ENCODE data around the gene TYMS. TPM values are rescaled to one million over a fixed set of nuclear protein-coding genes. Genes with fewer than 3 reads are reported as not detected.

Gene TYMS
- total RNA-seq, 1 experiment from 2014 or later: 140 TPM

DNA sequence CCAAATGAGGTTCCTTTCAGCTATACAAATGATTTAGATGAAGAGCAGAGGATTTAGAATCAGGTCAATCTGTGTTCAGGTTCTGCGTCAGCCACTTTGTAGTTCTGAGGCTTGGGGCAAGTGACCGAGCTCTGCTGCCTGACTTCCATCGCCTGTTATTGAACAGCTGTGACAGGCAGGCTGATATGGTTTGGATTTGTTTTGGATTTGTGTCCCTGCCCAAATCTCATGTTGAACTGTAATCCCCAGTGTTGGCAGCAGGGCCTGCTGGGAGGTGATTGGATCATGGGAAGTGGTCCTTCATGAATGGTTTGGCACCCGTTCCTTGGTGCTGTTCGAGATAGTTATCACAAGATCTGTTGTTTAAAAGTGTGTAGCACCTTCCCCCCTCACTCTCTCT lies 18.6 kb downstream of the TYMS start:
- no peak overlapping the region for H3K4ac ChIP-seq (ENCODE audit: low read depth, low read length)
- H2BK15ac ChIP-seq (ENCODE audit: low read depth, low read length): no peak overlapping the region
- no peak overlapping the region for H2BK12ac ChIP-seq (ENCODE audit: insufficient read length, low read depth, low read length)
- H2BK5ac ChIP-seq (ENCODE audit: insufficient read length, low read length): no peak overlapping the region
- no peaks in the 10 kb centered on the region for H3K4me1 Mint-ChIP-seq
- no peaks in the 10 kb centered on the region for H3K23me2 ChIP-seq (ENCODE audit: insufficient read length, low read depth, low read length, poor library complexity, severe bottlenecking)
- no peaks in the 10 kb centered on the region for H3K79me1 ChIP-seq (ENCODE audit: insufficient read depth, low read depth, low read length, poor library complexity, severe bottlenecking)
- no peak overlapping the region for H3K14ac ChIP-seq (ENCODE audit: insufficient read depth, low read length)
- H3K56ac ChIP-seq (ENCODE audit: insufficient read length, low read depth, low read length): no peak overlapping the region
- H3K27ac ChIP-seq (ENCODE audit: insufficient read length, low read depth, low read length): no peak overlapping the region
- H3K4me2 ChIP-seq (ENCODE audit: insufficient read depth, insufficient read length, low read length): no peak overlapping the region
- H3K79me2 ChIP-seq (ENCODE audit: insufficient read depth, low read length): no peaks in the 10 kb centered on the region
- no peak for DNase-seq
- H3K23ac ChIP-seq (ENCODE audit: insufficient read length, low read depth, low read length): no peak overlapping the region
- WGBS (ENCODE audit: extremely low coverage, insufficient read length, low lambda C conversion rate): no CpG with 5 or more reads among the region's 5 CpGs
- no peak overlapping the region for H4K91ac ChIP-seq (ENCODE audit: insufficient read length, low read depth, low read length)
- H3K9ac ChIP-seq (ENCODE audit: extremely low read depth, insufficient read length, low read length): no peak overlapping the region
- H3K27ac Mint-ChIP-seq: peak overlapping the region in 2 of 3 experiments; percentile 14 to 19; a peak in 1 of 7 replicates
- no peak overlapping the region for H3K18ac ChIP-seq (ENCODE audit: insufficient read length, low read depth, low read length)
- no peak overlapping the region for H2BK20ac ChIP-seq (ENCODE audit: low read depth, low read length, poor library complexity, severe bottlenecking)
- H2BK120ac ChIP-seq (ENCODE audit: low read depth, low read length, poor library complexity, severe bottlenecking): no peak overlapping the region
- H3K36me3 Mint-ChIP-seq (ENCODE audit: insufficient read depth in 1 of 3, low read depth in 3 of 3): peaks cover 11 to 77% (median 47%) of the 10 kb centered on the region in 3 experiments; a peak in 6 of 7 replicates
- no peaks in the 10 kb centered on the region for H3K9me3 Mint-ChIP-seq
- no peak overlapping the region for H4K5ac ChIP-seq (ENCODE audit: insufficient read length, low read depth, low read length)
- no peaks in the 10 kb centered on the region for H3K9me3 ChIP-seq (ENCODE audit: control insufficient read depth, low read depth, low read length)
- no peaks in the 10 kb centered on the region for H3K27me3 ChIP-seq (ENCODE audit: insufficient read depth, low read length)
- no peaks in the 10 kb centered on the region for H3K4me1 ChIP-seq (ENCODE audit: insufficient read depth, low read length)
- H3K27me3 Mint-ChIP-seq (ENCODE audit: low read depth): no peaks in the 10 kb centered on the region
- H4K20me1 ChIP-seq (ENCODE audit: control insufficient read depth, insufficient read depth, insufficient read length): no peaks in the 10 kb centered on the region
- H2AK5ac ChIP-seq (ENCODE audit: insufficient read length, low read length): no peak overlapping the region
- TF ChIP-seq, protein P1, sequence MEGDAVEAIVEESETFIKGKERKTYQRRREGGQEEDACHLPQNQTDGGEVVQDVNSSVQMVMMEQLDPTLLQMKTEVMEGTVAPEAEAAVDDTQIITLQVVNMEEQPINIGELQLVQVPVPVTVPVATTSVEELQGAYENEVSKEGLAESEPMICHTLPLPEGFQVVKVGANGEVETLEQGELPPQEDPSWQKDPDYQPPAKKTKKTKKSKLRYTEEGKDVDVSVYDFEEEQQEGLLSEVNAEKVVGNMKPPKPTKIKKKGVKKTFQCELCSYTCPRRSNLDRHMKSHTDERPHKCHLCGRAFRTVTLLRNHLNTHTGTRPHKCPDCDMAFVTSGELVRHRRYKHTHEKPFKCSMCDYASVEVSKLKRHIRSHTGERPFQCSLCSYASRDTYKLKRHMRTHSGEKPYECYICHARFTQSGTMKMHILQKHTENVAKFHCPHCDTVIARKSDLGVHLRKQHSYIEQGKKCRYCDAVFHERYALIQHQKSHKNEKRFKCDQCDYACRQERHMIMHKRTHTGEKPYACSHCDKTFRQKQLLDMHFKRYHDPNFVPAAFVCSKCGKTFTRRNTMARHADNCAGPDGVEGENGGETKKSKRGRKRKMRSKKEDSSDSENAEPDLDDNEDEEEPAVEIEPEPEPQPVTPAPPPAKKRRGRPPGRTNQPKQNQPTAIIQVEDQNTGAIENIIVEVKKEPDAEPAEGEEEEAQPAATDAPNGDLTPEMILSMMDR (conservative IDR thresholded peaks at IDR 0.05): no peak
- no peak overlapping the region for H2AFZ ChIP-seq (ENCODE audit: low read length)
- H4K8ac ChIP-seq (replicated peaks; ENCODE audit: insufficient read length, low read depth, low read length): no peak overlapping the region
- no peak overlapping the region; a peak in 1 of 5 replicates for H3K4me3 Mint-ChIP-seq
- H3T11ph ChIP-seq (ENCODE audit: low read length): no peak overlapping the region
